Measurements from ENCODE around the gene ARCN1. TPM values are rescaled to one million over a fixed set of nuclear protein-coding genes. Genes with fewer than 3 reads are reported as not detected.
"Not testable (repeated sequence)": the region's sequence is repeated elsewhere in the genome, so short reads cannot be mapped to it uniquely, and the experiment has no call there.

ARCN1 gene
- polyA plus RNA-seq, 1 donor = 139 TPM

DNA sequence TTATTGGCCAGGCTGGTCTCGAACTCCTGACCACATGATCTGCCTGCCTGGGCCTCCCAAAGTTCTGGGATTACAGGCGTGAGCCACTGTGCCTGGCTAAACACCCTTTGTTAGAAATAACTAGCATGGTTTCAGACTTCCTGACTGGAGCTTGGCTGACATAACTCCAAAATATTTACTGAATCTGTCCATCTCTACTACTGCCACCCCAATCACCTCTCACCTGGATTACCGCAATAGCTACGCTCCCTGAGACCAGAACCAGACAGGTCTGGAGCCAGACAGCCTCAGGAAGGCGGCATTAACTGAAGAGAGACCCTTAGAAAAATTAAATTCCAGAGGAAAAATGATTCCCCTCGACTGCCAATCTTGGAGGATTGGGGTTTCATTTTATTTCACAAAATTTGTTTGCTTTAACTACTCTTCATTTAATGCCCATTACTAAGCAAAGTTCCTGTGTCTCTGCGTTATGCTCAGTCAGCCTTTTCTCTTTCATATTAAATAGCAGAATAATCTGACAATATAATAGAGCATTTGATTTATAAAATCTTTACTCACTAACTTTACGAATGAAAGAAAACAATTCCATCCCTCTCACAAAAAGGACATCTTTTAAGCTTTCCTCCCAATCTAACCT, 28.1 kb upstream of the ARCN1 start:
- DNase-seq = no peak
- Histone ChIP-seq H3K27me3 (ENCODE audit: control insufficient read depth, insufficient read depth, low read length) (no peaks in the 10 kb centered on the region), H3K27ac (ENCODE audit: low read length) (no peak overlapping the region), H3K9me3 (ENCODE audit: control insufficient read depth, low read depth, low read length) (no peaks in the 10 kb centered on the region), H3K4me1 (ENCODE audit: control insufficient read depth, insufficient read depth, low read length) (no peaks in the 10 kb centered on the region), H3K4me3 (ENCODE audit: low read length) (no peak overlapping the region), H3K36me3 (ENCODE audit: control insufficient read depth, insufficient read depth, low read length) (peaks cover 29% of the 10 kb centered on the region)
- WGBS (ENCODE audit: insufficient coverage, low lambda C conversion rate) = 100% methylated on average over 2 of the region's 8 CpGs

DNA sequence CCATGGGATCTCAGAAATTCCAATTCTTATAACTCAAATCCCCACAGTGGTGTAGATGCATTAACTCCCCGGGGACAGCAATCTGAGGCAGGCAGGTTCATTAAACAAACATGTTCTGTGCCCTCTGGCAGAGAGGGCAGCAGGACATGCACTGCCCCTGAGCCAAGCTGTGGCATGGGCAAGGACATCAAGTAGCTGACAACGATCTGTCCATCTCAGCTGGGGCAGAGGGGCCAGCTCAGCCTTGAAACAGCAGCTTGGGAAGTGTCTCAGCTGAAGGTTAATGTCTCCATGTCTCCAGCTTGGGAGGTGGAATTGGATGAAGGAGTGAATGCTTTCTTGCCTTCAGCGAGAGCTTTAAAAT, 27.6 kb upstream of the ARCN1 start:
- Histone ChIP-seq H3K4me3 (ENCODE audit: low read length) (no peak overlapping the region), H3K4me1 (ENCODE audit: control insufficient read depth, insufficient read depth, low read length) (no peaks in the 10 kb centered on the region), H3K36me3 (ENCODE audit: control insufficient read depth, insufficient read depth, low read length) (peaks cover 29% of the 10 kb centered on the region), H3K9me3 (ENCODE audit: control insufficient read depth, low read depth, low read length) (no peaks in the 10 kb centered on the region), H3K27ac (ENCODE audit: low read length) (no peak overlapping the region), H3K27me3 (ENCODE audit: control insufficient read depth, insufficient read depth, low read length) (no peaks in the 10 kb centered on the region)
- no peak for DNase-seq
- WGBS (ENCODE audit: insufficient coverage, low lambda C conversion rate) = 100% methylated on average over 1 of the region's 3 CpGs

DNA sequence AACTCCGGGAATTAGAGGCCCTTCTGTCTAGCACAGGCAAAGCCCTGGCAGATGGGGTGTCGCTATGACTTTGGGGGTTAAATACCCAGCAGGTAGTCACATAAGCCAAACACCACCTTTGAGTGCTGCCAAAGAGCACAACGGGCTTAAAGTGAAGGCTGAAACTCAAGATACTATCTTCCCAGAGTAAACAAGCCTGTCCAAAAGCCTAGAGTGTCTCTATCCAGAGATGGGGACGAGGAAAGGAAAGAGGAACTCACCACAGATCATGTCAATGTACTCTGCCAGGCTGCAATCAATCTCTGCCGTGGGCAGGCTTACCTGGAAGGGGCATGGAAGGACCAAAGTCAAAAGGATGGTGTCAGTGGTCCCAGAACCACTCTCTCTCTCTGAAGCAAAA, 26.7 kb upstream of the ARCN1 start:
- no peak for DNase-seq
- no CpG with 5 or more reads among the region's 5 CpGs for WGBS (ENCODE audit: insufficient coverage, low lambda C conversion rate)
- Histone ChIP-seq H3K4me1 (ENCODE audit: control insufficient read depth, insufficient read depth, low read length) (no peaks in the 10 kb centered on the region), H3K27ac (ENCODE audit: low read length) (no peak overlapping the region), H3K4me3 (ENCODE audit: low read length) (no peak overlapping the region), H3K9me3 (ENCODE audit: control insufficient read depth, low read depth, low read length) (no peaks in the 10 kb centered on the region), H3K27me3 (ENCODE audit: control insufficient read depth, insufficient read depth, low read length) (no peaks in the 10 kb centered on the region), H3K36me3 (ENCODE audit: control insufficient read depth, insufficient read depth, low read length) (peaks cover 30% of the 10 kb centered on the region)

DNA sequence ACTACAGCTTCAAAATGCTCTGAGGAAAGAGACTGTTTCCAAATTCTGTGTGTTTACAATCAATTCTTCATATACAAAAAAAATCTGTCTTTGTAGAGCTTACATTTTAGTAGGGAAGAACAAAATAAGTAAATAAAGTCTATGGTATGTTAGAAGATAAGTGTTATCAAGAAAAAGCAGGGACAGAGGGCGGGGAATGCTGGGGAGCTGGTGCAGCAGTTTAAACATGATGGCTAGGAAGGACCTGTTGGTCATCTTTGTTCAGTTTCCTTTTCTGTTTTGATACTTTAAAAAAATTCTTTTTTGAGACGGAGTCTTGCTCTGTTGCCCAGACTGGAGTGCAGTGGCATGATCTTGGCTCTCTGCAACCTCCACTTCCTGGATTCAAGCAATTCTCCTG, 25.1 kb upstream of the ARCN1 start:
- Histone ChIP-seq H3K36me3 (ENCODE audit: control insufficient read depth, insufficient read depth, low read length) (peaks cover 33% of the 10 kb centered on the region), H3K4me3 (ENCODE audit: low read length) (no peak overlapping the region), H3K9me3 (ENCODE audit: control insufficient read depth, low read depth, low read length) (no peaks in the 10 kb centered on the region), H3K27me3 (ENCODE audit: control insufficient read depth, insufficient read depth, low read length) (no peaks in the 10 kb centered on the region), H3K27ac (ENCODE audit: low read length) (no peak overlapping the region), H3K4me1 (ENCODE audit: control insufficient read depth, insufficient read depth, low read length) (no peaks in the 10 kb centered on the region)
- 86% methylated on average over 1 of the region's 2 CpGs for WGBS (ENCODE audit: insufficient coverage, low lambda C conversion rate)
- no peak for DNase-seq

DNA sequence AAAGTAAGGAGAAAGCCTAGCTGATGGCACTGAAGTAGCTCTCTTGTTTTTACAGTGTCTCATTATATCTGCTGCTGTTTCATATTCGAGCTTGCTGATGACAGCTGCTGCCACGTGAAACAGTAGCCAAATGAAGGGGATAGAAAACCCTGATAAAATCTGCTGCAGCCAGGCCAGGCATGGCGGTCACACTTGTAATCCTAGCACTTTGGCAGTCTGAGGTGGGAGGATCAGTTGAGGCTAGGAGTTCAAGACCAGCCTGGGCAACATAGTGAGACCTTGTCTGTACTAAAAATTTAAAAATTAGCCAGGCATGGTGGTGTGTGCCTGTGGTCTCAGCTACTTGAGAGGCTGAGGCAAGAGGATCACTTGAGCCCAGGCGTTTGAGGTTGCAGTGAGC, 19.9 kb upstream of the ARCN1 start:
- WGBS (ENCODE audit: insufficient coverage, low lambda C conversion rate) = no CpG with 5 or more reads among the region's 4 CpGs
- Histone ChIP-seq H3K27ac (ENCODE audit: low read length) (no peak overlapping the region), H3K27me3 (ENCODE audit: control insufficient read depth, insufficient read depth, low read length) (no peaks in the 10 kb centered on the region), H3K9me3 (ENCODE audit: control insufficient read depth, low read depth, low read length) (no peaks in the 10 kb centered on the region), H3K4me1 (ENCODE audit: control insufficient read depth, insufficient read depth, low read length) (no peaks in the 10 kb centered on the region), H3K4me3 (ENCODE audit: low read length) (no peak overlapping the region), H3K36me3 (ENCODE audit: control insufficient read depth, insufficient read depth, low read length) (peaks cover 37% of the 10 kb centered on the region)
- no peak for DNase-seq

DNA sequence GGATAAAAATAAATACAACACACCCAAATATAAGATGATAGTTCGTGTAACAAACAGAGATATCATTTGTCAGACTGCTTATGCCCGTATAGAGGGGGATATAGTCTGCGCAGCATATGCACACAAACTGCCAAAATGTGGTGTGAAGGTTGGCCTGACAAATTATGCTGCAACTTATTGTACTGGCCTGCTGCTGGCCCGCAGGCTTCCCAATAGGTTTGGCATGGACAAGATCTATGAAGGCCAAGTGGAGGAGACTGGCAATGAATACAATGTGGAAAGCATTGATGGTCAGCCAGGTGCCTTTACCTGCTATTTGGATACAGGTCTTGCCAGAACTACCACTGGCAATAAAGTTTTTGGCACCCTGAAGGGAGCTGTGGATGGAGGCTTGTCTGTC, 11.4 kb upstream of the ARCN1 start:
- no peak overlapping the region for H3K27ac ChIP-seq (ENCODE audit: low read length)
- WGBS (ENCODE audit: insufficient coverage, low lambda C conversion rate) = no CpG with 5 or more reads among the region's 4 CpGs
- no peak overlapping the region for H3K4me3 ChIP-seq (ENCODE audit: low read length)
- H3K27me3 ChIP-seq (ENCODE audit: control insufficient read depth, insufficient read depth, low read length) = no peaks in the 10 kb centered on the region
- H3K4me1 ChIP-seq (ENCODE audit: control insufficient read depth, insufficient read depth, low read length) = peaks cover 3% of the 10 kb centered on the region
- no peaks in the 10 kb centered on the region for H3K9me3 ChIP-seq (ENCODE audit: control insufficient read depth, low read depth, low read length)
- peaks cover 11% of the 10 kb centered on the region for H3K36me3 ChIP-seq (ENCODE audit: control insufficient read depth, insufficient read depth, low read length)
- no peak for DNase-seq

DNA sequence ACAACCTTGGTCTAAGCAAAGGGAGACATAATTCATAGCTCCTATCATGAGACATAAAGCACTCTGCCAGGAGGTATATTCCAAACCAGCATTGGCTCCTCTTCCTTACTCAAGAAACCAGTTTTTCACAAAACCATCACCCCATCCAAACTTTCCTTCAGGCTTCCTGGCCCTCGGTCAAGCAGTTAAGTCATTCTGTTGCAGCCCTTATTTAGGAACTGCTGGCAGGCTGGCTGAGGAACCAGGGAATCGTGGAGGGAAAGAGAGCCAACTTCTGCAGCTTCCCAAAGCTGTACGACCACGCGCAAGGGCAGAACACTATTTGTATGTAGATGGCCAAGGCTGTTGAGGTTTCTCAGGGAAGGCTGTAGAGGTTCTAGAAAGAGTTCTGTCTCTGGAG, 7.2 kb upstream of the ARCN1 start:
- Histone ChIP-seq H3K9me3 (ENCODE audit: control insufficient read depth, low read depth, low read length) (no peaks in the 10 kb centered on the region), H3K36me3 (ENCODE audit: control insufficient read depth, insufficient read depth, low read length) (no peaks in the 10 kb centered on the region), H3K4me1 (ENCODE audit: control insufficient read depth, insufficient read depth, low read length) (peaks cover 3% of the 10 kb centered on the region), H3K27me3 (ENCODE audit: control insufficient read depth, insufficient read depth, low read length) (no peaks in the 10 kb centered on the region), H3K4me3 (ENCODE audit: low read length) (no peak overlapping the region), H3K27ac (ENCODE audit: low read length) (no peak overlapping the region)
- WGBS (ENCODE audit: insufficient coverage, low lambda C conversion rate) = no CpG with 5 or more reads among the region's 5 CpGs
- DNase-seq = peak in 1 of 2 donors; percentile 18

DNA sequence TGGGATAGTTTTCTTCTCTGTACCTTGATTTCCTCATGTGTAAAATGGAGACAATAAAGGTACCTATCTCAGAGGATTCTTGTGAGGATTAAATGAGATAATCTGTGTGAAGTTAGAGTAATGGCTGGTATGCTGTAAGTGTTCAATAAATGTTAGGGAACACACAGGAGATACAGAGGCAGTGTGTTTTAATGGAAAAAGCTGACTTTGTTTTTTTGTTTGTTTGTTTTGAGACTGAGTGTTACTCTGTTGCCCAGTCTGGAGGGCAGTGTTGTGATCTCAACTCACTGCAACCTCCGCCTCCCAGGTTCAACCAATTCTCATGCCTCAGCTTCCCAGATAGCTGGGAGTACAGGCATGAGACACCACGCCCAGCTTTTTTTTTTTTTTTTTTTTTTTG, 2.5 kb upstream of the ARCN1 start:
- no peak overlapping the region for H3K27ac ChIP-seq (ENCODE audit: low read length)
- H3K36me3 ChIP-seq (ENCODE audit: control insufficient read depth, insufficient read depth, low read length) = no peaks in the 10 kb centered on the region
- no peaks in the 10 kb centered on the region for H3K9me3 ChIP-seq (ENCODE audit: control insufficient read depth, low read depth, low read length)
- peaks cover 4% of the 10 kb centered on the region for H3K4me1 ChIP-seq (ENCODE audit: control insufficient read depth, insufficient read depth, low read length)
- DNase-seq = no peak
- H3K4me3 ChIP-seq (ENCODE audit: low read length) = no peak overlapping the region
- WGBS (ENCODE audit: insufficient coverage, low lambda C conversion rate) = no CpG with 5 or more reads among the region's 2 CpGs
- no peaks in the 10 kb centered on the region for H3K27me3 ChIP-seq (ENCODE audit: control insufficient read depth, insufficient read depth, low read length)

DNA sequence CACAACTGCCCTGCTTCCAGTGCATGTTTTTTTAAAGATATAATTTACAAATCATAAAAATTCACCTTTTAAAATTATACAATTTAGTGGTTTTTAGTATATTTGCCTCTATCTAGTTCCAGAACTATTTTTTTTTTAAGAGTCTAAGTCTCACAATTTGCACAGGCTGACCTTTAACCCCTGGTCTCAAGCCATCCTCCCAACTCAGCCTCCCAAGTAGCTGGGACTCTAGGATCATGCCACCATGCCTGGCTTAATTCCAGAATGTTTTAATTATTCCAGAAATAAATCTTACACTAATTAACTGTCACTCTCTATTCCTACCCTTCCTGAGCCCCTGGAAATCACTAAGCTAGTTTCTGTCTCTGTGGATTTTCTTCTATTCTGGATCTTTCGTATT, 1.4 kb upstream of the ARCN1 start:
- Histone ChIP-seq H3K27ac (ENCODE audit: low read length) (no peak overlapping the region), H3K36me3 (ENCODE audit: control insufficient read depth, insufficient read depth, low read length) (no peaks in the 10 kb centered on the region)

DNA sequence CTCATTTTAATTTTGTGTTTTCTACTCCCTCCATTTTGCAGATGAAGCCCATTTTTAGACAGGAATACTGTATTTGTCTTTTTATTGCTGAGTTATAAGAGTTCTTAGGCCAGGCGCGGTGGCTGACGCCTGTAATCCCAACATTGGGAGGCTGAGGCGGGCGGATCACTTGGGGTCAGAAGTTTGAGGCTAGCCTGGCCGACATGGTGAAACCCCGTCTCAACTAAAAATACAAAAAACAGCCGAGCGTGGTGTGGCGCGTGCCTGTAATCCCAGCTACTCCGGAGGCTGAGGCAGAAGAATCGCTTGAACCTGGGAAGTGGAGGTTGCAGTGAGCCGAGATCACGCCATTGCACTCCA, 528 bp upstream of the ARCN1 start:
- DNase-seq = peak in 1 of 2 donors; percentile 31

More for the DNA sequence above, 1.4 kb upstream of the ARCN1 start:
- Histone ChIP-seq H3K4me3 (ENCODE audit: low read length) (no peak overlapping the region), H3K9me3 (ENCODE audit: control insufficient read depth, low read depth, low read length) (no peaks in the 10 kb centered on the region), H3K4me1 (ENCODE audit: control insufficient read depth, insufficient read depth, low read length) (peaks cover 3% of the 10 kb centered on the region), H3K27me3 (ENCODE audit: control insufficient read depth, insufficient read depth, low read length) (no peaks in the 10 kb centered on the region)
- DNase-seq = no peak
- no CpG with 5 or more reads among the region's 1 CpG for WGBS (ENCODE audit: insufficient coverage, low lambda C conversion rate)

DNA sequence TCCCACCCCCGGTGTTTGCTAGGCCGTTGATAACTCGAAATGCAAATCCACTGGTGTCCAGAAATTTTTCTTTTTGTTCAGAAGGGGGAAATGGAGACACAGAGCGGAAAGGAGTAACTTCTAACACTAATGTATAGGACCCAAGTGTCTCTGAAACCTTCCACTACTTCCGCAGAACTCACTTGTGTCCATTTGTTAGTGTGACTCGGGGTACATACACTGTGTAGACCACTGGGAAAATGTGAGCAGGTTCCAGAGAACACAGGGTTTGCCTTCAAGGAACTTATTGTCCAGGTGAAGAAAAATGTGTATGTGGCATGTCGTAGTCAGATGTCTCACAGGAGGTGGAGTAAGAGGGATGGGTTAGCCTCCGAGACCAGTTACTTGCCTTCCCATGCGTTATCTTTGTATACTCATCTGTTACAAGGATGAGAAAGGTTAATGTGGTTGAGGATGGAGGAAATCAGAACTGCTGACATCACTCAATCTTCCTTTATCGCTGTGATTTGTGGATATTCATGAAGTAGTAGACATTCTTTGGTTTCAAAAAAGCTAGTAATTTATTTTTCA, 857 bp downstream of the ARCN1 start:
- peaks cover 3% of the 10 kb centered on the region for H3K4me1 ChIP-seq (ENCODE audit: control insufficient read depth, insufficient read depth, low read length)
- no CpG with 5 or more reads among the region's 10 CpGs for whole genome bisulfite sequencing (ENCODE audit: insufficient coverage, low lambda C conversion rate)

More for the DNA sequence above, 528 bp upstream of the ARCN1 start:
- H3K36me3 ChIP-seq (ENCODE audit: control insufficient read depth, insufficient read depth, low read length); H3K9me3 ChIP-seq (ENCODE audit: control insufficient read depth, low read depth, low read length); H3K27me3 ChIP-seq (ENCODE audit: control insufficient read depth, insufficient read depth, low read length); H3K4me1 ChIP-seq (ENCODE audit: control insufficient read depth, insufficient read depth, low read length): not testable (repeated sequence)
- Histone ChIP-seq H3K27ac (ENCODE audit: low read length) (peak overlapping the region; percentile 99), H3K4me3 (ENCODE audit: low read length) (peak overlapping the region; percentile 100)
- 27% methylated on average over 2 of the region's 15 CpGs for WGBS (ENCODE audit: insufficient coverage, low lambda C conversion rate)

More for the DNA sequence above, 857 bp downstream of the ARCN1 start:
- Histone ChIP-seq H3K27me3 (ENCODE audit: control insufficient read depth, insufficient read depth, low read length) (no peaks in the 10 kb centered on the region), H3K27ac (ENCODE audit: low read length) (peak overlapping the region; percentile 99), H3K36me3 (ENCODE audit: control insufficient read depth, insufficient read depth, low read length) (no peaks in the 10 kb centered on the region), H3K4me3 (ENCODE audit: low read length) (peak overlapping the region; percentile 100), H3K9me3 (ENCODE audit: control insufficient read depth, low read depth, low read length) (no peaks in the 10 kb centered on the region)
- peak in 1 of 2 donors; percentile 69 for DNase-seq
